Measurements from ENCODE around the gene SLC13A4.

DNA sequence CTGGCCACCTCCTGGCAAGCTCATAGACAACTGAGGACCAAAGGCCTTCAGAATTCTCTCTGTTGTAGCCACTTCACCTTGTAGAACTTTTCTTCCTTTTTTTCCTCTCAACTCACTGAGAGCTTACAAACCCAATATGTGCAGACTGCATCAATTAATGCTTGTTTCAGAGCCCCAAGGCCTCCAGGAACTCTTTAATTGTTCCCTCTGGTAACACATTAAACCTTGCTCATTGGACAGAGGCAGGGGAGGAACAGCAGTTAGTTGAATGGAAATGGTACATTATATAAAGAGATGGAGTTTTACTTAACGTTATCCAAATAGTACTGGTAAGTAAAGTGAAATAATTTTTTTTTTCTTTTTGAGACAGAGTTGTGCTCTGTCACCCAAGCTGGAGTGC is 40.5 kb downstream of the SLC13A4 start:
- TF ChIP-seq, protein P1, sequence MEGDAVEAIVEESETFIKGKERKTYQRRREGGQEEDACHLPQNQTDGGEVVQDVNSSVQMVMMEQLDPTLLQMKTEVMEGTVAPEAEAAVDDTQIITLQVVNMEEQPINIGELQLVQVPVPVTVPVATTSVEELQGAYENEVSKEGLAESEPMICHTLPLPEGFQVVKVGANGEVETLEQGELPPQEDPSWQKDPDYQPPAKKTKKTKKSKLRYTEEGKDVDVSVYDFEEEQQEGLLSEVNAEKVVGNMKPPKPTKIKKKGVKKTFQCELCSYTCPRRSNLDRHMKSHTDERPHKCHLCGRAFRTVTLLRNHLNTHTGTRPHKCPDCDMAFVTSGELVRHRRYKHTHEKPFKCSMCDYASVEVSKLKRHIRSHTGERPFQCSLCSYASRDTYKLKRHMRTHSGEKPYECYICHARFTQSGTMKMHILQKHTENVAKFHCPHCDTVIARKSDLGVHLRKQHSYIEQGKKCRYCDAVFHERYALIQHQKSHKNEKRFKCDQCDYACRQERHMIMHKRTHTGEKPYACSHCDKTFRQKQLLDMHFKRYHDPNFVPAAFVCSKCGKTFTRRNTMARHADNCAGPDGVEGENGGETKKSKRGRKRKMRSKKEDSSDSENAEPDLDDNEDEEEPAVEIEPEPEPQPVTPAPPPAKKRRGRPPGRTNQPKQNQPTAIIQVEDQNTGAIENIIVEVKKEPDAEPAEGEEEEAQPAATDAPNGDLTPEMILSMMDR (IDR thresholded peaks at IDR 0.05; ENCODE audit: extremely low read depth in 1 of 2, insufficient read depth in 1 of 2, low read depth in 1 of 2, low read length in 2 of 2): no peak
- TF ChIP-seq POLR2A (IDR thresholded peaks at IDR 0.05; ENCODE audit: low read depth, low read length) (no peak), EZH2 (IDR thresholded peaks at IDR 0.05; ENCODE audit: borderline replicate concordance, low read depth, low read length, severe bottlenecking) (no peak), POLR2AphosphoS5 (IDR thresholded peaks at IDR 0.05; ENCODE audit: insufficient read depth, low read depth, low read length) (no peak), MYC (IDR thresholded peaks at IDR 0.05; ENCODE audit: low read depth, low read length) (no peak), FOS (IDR thresholded peaks at IDR 0.05; ENCODE audit: borderline replicate concordance, insufficient read depth, low read length) (no peak), JUN (IDR thresholded peaks at IDR 0.05; ENCODE audit: borderline replicate concordance, insufficient read depth, insufficient read length, low read depth) (no peak), GATA2 (IDR thresholded peaks at IDR 0.05; ENCODE audit: insufficient read depth, insufficient read length, low read depth, low read length) (no peak)
- TF ChIP-seq, protein P2, sequence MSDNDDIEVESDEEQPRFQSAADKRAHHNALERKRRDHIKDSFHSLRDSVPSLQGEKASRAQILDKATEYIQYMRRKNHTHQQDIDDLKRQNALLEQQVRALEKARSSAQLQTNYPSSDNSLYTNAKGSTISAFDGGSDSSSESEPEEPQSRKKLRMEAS (IDR thresholded peaks at IDR 0.05; ENCODE audit: insufficient read depth, insufficient read length): no peak
